Kidney (tissue), 14 donors: ENCODE measurements around the gene NFAM1. TPM values are rescaled to one million over a fixed set of nuclear protein-coding genes. Genes with fewer than 3 reads are reported as not detected.

Experiments used
- DNase-seq, 5 donors: peaks; one replicate each; pipeline ENCODE4 v3.0.0-alpha.2; 2013 to 2020
- FAIRE-seq: peaks from 2 replicates; lab custom pipeline; 2012; peaks lifted over from hg19 to GRCh38; lab: Jason Lieb, UNC
- H3K27ac ChIP-seq, 2 donors: one replicate each; pipeline ENCODE4 v1.7.0; 2013; ENCODE audit warnings: low read depth in 2 of 2, low read length in 2 of 2, inconsistent platforms in 1 of 2
- H3K27me3 ChIP-seq: one replicate; pipeline ENCODE4 v1.7.1; 2013; ENCODE audit warnings: low read length, inconsistent platforms; ENCODE audit not compliant: control insufficient read depth, insufficient read depth
- H3K36me3 ChIP-seq, 3 donors: one replicate each; pipeline versions ENCODE4 v1.7.0 to v1.7.1; 2013; ENCODE audit warnings: low read length in 3 of 3, control low read depth in 1 of 3, inconsistent platforms in 1 of 3; ENCODE audit not compliant: insufficient read depth in 3 of 3, control insufficient read depth in 2 of 3
- H3K4me1 ChIP-seq, 3 donors: one replicate each; pipeline versions ENCODE4 v1.7.0 to v1.7.1; 2013; ENCODE audit warnings: low read length in 3 of 3, inconsistent platforms in 1 of 3, low read depth in 1 of 3; ENCODE audit not compliant: control insufficient read depth in 2 of 3, insufficient read depth in 2 of 3
- H3K4me3 ChIP-seq, 3 donors: one replicate each; pipeline versions ENCODE4 v1.7.0 to v1.8.1; 2013; ENCODE audit warnings: low read length in 3 of 3, control low read depth in 1 of 3, inconsistent platforms in 1 of 3
- H3K9ac ChIP-seq, 3 donors: one replicate each; pipeline versions ENCODE4 v1.7.0 to v1.7.1; 2013; ENCODE audit warnings: low read length in 3 of 3, control low read depth in 1 of 3, inconsistent platforms in 1 of 3
- H3K9me3 ChIP-seq, 3 donors: one replicate each; pipeline versions ENCODE4 v1.7.0 to v1.7.1; 2013; ENCODE audit warnings: low read length in 3 of 3, control low read depth in 1 of 3, inconsistent platforms in 1 of 3; ENCODE audit not compliant: control insufficient read depth in 2 of 3, insufficient read depth in 1 of 3
- CTCF ChIP-seq: IDR thresholded peaks from 3 replicates; pipeline ENCODE4 v1.5.1; 2012; ENCODE audit warnings: mild to moderate bottlenecking, moderate library complexity, borderline replicate concordance; ENCODE audit not compliant: insufficient read depth; ENCODE audit errors: extremely low read depth
- intact Hi-C: fragments of 100-400 bp; cut with DNase I; formaldehyde crosslinking; loops from one replicate; pipeline ENCODE4 v1.11.1; 2022
- polyA plus RNA-seq: library from polyadenylated mRNA; stranded (reverse); fragments of 350-450 nt; fragmentation: Illumina TruSeq; extraction: RNeasy Lipid Tissue Mini Kit (QIAGEN cat#74804); gene quantifications from one replicate; pipeline ENCODE4 v1.2.3, GENCODE V29; 2014; ENCODE audit warnings: low read depth, low replicate concordance; ENCODE audit not compliant: insufficient read depth
- total RNA-seq: library from RNA; stranded (reverse); fragmentation: NEBNext Ultra II Directional; extraction: Animal tissue kit (Norgen Biotek cat#: 25700); gene quantifications from one replicate; pipeline ENCODE4 v1.2.1, GENCODE V29; 2021
- donor health status: control.
- donor health status: control.
- donor health status: control.
- donor health status: control.
- donor health status: control.
- donor health status: DM: yes; HTN: yes; CAD: no.
- donor health status: Normal renal cell carcinoma (clear cell type).

NFAM1 gene
- total and polyA plus RNA-seq, 2 donors from 2014 or later = 0.60 to 7.9 TPM

- no peak for TF ChIP-seq CTCF
- FAIRE-seq = no peak
Observed at GRCh38 chr22:42414021-42414420, 18.2 kb downstream of the NFAM1 start.

GRCh38 chr22:42412744-42413333 lies 19.4 kb downstream of the NFAM1 start:
- no peaks in the 10 kb centered on the region for H3K27me3 ChIP-seq
- FAIRE-seq = no peak
- H3K9ac ChIP-seq = no peak overlapping the region
- DNase-seq = peak in 1 of 5 donors; percentile 30
- H3K9me3 ChIP-seq = no peaks in the 10 kb centered on the region
- H3K4me3 ChIP-seq = no peak overlapping the region
- H3K27ac ChIP-seq = no peak overlapping the region
- H3K4me1 ChIP-seq = no peaks in the 10 kb centered on the region
- no peak for TF ChIP-seq CTCF
- intact Hi-C loops = no loop called here
- no peaks in the 10 kb centered on the region for H3K36me3 ChIP-seq

More at GRCh38 chr22:42414021-42414420, 18.2 kb downstream of the NFAM1 start:
- no peak overlapping the region for H3K27ac ChIP-seq
- H3K27me3 ChIP-seq = no peaks in the 10 kb centered on the region
- intact Hi-C loops = no loop called here
- H3K4me3 ChIP-seq = no peak overlapping the region
- H3K4me1 ChIP-seq = no peaks in the 10 kb centered on the region
- H3K36me3 ChIP-seq = no peaks in the 10 kb centered on the region
- H3K9ac ChIP-seq = no peak overlapping the region
- no peak for DNase-seq
- H3K9me3 ChIP-seq = no peaks in the 10 kb centered on the region

GRCh38 chr22:42410708-42411107 lies 21.5 kb downstream of the NFAM1 start:
- DNase-seq = no peak
- Histone ChIP-seq H3K27me3 (no peaks in the 10 kb centered on the region), H3K9me3 (no peaks in the 10 kb centered on the region), H3K36me3 (no peaks in the 10 kb centered on the region), H3K4me1 (no peaks in the 10 kb centered on the region), H3K9ac (no peak overlapping the region), H3K4me3 (no peak overlapping the region), H3K27ac (no peak overlapping the region)
- no peak for FAIRE-seq
- intact Hi-C loops = no loop called here
- TF ChIP-seq CTCF = no peak
